Ishikawa (cell line): ENCODE results near the gene CSNK1D.

Experiments used
- CEBPB ChIP-seq: IDR thresholded peaks from 2 replicates; pipeline ENCODE4 v1.6.1; 2012
- CREB1 ChIP-seq: IDR thresholded peaks from 2 replicates; pipeline ENCODE4 v1.6.1; 2012; ENCODE audit warnings: low read depth
- EGR1 ChIP-seq: IDR thresholded peaks from 2 replicates; pipeline ENCODE4 v1.6.1; 2012
- EP300 ChIP-seq: IDR thresholded peaks from 2 replicates; pipeline ENCODE4 v1.6.1; 2012; ENCODE audit warnings: borderline replicate concordance
- FOXM1 ChIP-seq: IDR thresholded peaks from 2 replicates; pipeline ENCODE4 v1.6.1; 2012; ENCODE audit warnings: low read depth, borderline replicate concordance
- MAX ChIP-seq: IDR thresholded peaks from 2 replicates; pipeline ENCODE4 v1.6.1; 2012
- NFIC ChIP-seq: IDR thresholded peaks from 2 replicates; pipeline ENCODE4 v1.6.1; 2012
- RAD21 ChIP-seq: IDR thresholded peaks from 2 replicates; pipeline ENCODE4 v1.6.1; 2012; ENCODE audit warnings: low read depth
- TAF1 ChIP-seq: IDR thresholded peaks from 2 replicates; pipeline ENCODE4 v1.6.1; 2012; ENCODE audit warnings: low read depth, mild to moderate bottlenecking
- TCF12 ChIP-seq: IDR thresholded peaks from 2 replicates; pipeline ENCODE4 v1.6.1; 2012; ENCODE audit warnings: low read depth
- TEAD4 ChIP-seq: IDR thresholded peaks from 2 replicates; pipeline ENCODE4 v1.6.1; 2012
- YY1 ChIP-seq: IDR thresholded peaks from 2 replicates; pipeline ENCODE4 v1.6.1; 2012; ENCODE audit warnings: low read depth
- ZBTB7A ChIP-seq: IDR thresholded peaks from 2 replicates; pipeline ENCODE4 v1.6.1; 2012; ENCODE audit warnings: low read depth
- TF ChIP-seq, protein P1 (sequence below): IDR thresholded peaks from 2 replicates; pipeline ENCODE4 v1.6.1; 2012
- TF ChIP-seq, protein P2 (sequence below): IDR thresholded peaks from 2 replicates; pipeline ENCODE4 v1.6.1; 2012; ENCODE audit warnings: low read depth, mild to moderate bottlenecking

Gene CSNK1D

GRCh38 chr17:82267575-82268379 lies 5.7 kb downstream of the CSNK1D start:
- no peak for TF ChIP-seq TEAD4
- no peak for TF ChIP-seq CREB1
- TF ChIP-seq, protein P1, sequence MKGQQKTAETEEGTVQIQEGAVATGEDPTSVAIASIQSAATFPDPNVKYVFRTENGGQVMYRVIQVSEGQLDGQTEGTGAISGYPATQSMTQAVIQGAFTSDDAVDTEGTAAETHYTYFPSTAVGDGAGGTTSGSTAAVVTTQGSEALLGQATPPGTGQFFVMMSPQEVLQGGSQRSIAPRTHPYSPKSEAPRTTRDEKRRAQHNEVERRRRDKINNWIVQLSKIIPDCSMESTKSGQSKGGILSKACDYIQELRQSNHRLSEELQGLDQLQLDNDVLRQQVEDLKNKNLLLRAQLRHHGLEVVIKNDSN, result no peak
- TF ChIP-seq YY1, result no peak
- no peak for TF ChIP-seq CEBPB
- no peak for TF ChIP-seq NFIC
- TF ChIP-seq, protein P2, sequence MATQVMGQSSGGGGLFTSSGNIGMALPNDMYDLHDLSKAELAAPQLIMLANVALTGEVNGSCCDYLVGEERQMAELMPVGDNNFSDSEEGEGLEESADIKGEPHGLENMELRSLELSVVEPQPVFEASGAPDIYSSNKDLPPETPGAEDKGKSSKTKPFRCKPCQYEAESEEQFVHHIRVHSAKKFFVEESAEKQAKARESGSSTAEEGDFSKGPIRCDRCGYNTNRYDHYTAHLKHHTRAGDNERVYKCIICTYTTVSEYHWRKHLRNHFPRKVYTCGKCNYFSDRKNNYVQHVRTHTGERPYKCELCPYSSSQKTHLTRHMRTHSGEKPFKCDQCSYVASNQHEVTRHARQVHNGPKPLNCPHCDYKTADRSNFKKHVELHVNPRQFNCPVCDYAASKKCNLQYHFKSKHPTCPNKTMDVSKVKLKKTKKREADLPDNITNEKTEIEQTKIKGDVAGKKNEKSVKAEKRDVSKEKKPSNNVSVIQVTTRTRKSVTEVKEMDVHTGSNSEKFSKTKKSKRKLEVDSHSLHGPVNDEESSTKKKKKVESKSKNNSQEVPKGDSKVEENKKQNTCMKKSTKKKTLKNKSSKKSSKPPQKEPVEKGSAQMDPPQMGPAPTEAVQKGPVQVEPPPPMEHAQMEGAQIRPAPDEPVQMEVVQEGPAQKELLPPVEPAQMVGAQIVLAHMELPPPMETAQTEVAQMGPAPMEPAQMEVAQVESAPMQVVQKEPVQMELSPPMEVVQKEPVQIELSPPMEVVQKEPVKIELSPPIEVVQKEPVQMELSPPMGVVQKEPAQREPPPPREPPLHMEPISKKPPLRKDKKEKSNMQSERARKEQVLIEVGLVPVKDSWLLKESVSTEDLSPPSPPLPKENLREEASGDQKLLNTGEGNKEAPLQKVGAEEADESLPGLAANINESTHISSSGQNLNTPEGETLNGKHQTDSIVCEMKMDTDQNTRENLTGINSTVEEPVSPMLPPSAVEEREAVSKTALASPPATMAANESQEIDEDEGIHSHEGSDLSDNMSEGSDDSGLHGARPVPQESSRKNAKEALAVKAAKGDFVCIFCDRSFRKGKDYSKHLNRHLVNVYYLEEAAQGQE, result no peak
- no peak for TF ChIP-seq TCF12
- TF ChIP-seq EGR1, result no peak
- no peak for TF ChIP-seq RAD21
- TF ChIP-seq ZBTB7A, result no peak
- TF ChIP-seq FOXM1, result no peak
- TF ChIP-seq EP300, result no peak
- no peak for TF ChIP-seq TAF1
- no peak for TF ChIP-seq MAX

GRCh38 chr17:82266142-82266541 lies 7.4 kb downstream of the CSNK1D start:
- no peak for TF ChIP-seq YY1
- TF ChIP-seq, protein P2, result no peak
- TF ChIP-seq TEAD4, result no peak
- TF ChIP-seq TCF12, result no peak
- TF ChIP-seq NFIC, result no peak
- no peak for TF ChIP-seq EGR1
- no peak for TF ChIP-seq CEBPB
- TF ChIP-seq ZBTB7A, result no peak
- TF ChIP-seq MAX, result no peak
- no peak for TF ChIP-seq CREB1
- TF ChIP-seq, protein P1, result no peak
- no peak for TF ChIP-seq TAF1
- no peak for TF ChIP-seq EP300
- TF ChIP-seq RAD21, result no peak
- no peak for TF ChIP-seq FOXM1

DNA sequence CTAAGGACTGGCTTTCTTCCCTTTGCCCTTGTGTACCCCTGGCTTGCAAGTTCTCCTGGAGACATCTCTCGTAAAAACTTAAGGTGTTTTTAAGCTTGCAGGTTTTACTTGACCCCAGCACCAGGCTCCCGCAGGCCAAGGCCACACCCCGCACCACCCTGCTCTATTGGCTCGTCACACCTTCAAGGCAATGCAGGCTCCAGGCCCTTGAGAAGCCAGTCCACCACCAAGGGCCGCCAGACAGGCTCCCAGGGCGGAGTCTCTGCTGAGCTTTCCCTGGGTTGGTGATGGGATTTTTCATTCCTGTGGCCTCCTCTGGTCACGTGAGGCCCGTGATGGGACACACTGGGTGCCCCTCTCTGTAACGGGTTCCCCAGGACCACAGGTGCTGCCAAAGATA lies 9.9 kb downstream of the CSNK1D start:
- TF ChIP-seq, protein P1, result no peak
- no peak for TF ChIP-seq ZBTB7A
- TF ChIP-seq CEBPB, result no peak
- TF ChIP-seq TEAD4, result no peak
- TF ChIP-seq, protein P2, result no peak
- no peak for TF ChIP-seq TCF12
- TF ChIP-seq EP300, result no peak
- no peak for TF ChIP-seq TAF1
- TF ChIP-seq NFIC, result no peak
- TF ChIP-seq EGR1, result no peak
- TF ChIP-seq CREB1, result no peak
- no peak for TF ChIP-seq FOXM1
- TF ChIP-seq YY1, result no peak
- TF ChIP-seq RAD21, result no peak
- TF ChIP-seq MAX, result no peak
